Thymus (tissue), 11 donors: Measurements from ENCODE around the gene FTCD. TPM values are rescaled to one million over a fixed set of nuclear protein-coding genes. Genes with fewer than 3 reads are reported as not detected.
A peak's percentile ranks its signal among the peaks of the same experiment; 100 is the strongest.

Source experiments
- DNase-seq, 9 donors: peaks; one replicate each; pipeline ENCODE4 v3.0.0-alpha.2; 2013; ENCODE audit warnings: low spot score in 9 of 9, low read depth in 6 of 9, missing footprints in 1 of 9
- H3K27ac ChIP-seq, 2 donors: one replicate each; pipeline ENCODE4 v1.5.1; 2013; ENCODE audit warnings: control low read depth in 1 of 2, low read depth in 1 of 2, low read length in 1 of 2, mild to moderate bottlenecking in 1 of 2, moderate library complexity in 1 of 2
- H3K27me3 ChIP-seq, 2 donors: one replicate each; pipeline ENCODE4 v1.5.1; 2013; ENCODE audit warnings: low read length in 1 of 2; ENCODE audit not compliant: control insufficient read depth in 2 of 2, insufficient read depth in 1 of 2
- H3K36me3 ChIP-seq, 2 donors: one replicate each; pipeline ENCODE4 v1.5.1; 2013; ENCODE audit warnings: low read length in 1 of 2, mild to moderate bottlenecking in 1 of 2, moderate library complexity in 1 of 2; ENCODE audit not compliant: control insufficient read depth in 2 of 2, insufficient read depth in 2 of 2
- H3K4me1 ChIP-seq, 2 donors: one replicate each; pipeline ENCODE4 v1.5.1; 2013; ENCODE audit warnings: low read length in 2 of 2; ENCODE audit not compliant: control insufficient read depth in 2 of 2, insufficient read depth in 2 of 2
- H3K4me3 ChIP-seq, 2 donors: one replicate each; pipeline ENCODE4 v1.5.1; 2013; ENCODE audit warnings: low read length in 2 of 2, control low read depth in 1 of 2, mild to moderate bottlenecking in 1 of 2
- H3K9me3 ChIP-seq, 2 donors: one replicate each; pipeline ENCODE4 v1.5.1; 2013; ENCODE audit warnings: low read length in 1 of 2, mild to moderate bottlenecking in 1 of 2; ENCODE audit not compliant: control insufficient read depth in 2 of 2, insufficient read depth in 1 of 2
- WGBS: extraction: QIAGEN DNeasy Blood & Tissue Kit; methylation state at CpG from one replicate; pipeline ENCODE4 v1.1.7; 2013; 5-methylcytosine and 5-hydroxymethylcytosine counted together
- polyA plus RNA-seq: library from polyadenylated mRNA; stranded (reverse); fragments of 200-250 nt; gene quantifications from one replicate; pipeline ENCODE4 v1.2.3, GENCODE V29; 2013
- total RNA-seq: library from RNA; stranded (reverse); fragments of 120-200 nt; gene quantifications from one replicate; pipeline ENCODE4 v1.2.4, GENCODE V29; 2013
- donor health status: healthy.

Gene FTCD
- total and polyA plus RNA-seq, 2 donors: 0.09 to 1.6 TPM

GRCh38 chr21:46165098-46165497 is 9.7 kb upstream of the FTCD start:
- H3K4me1 ChIP-seq: no peaks in the 10 kb centered on the region
- H3K27ac ChIP-seq: no peak overlapping the region
- no peak overlapping the region for H3K4me3 ChIP-seq
- H3K36me3 ChIP-seq: peaks cover 0 to 5% of the 10 kb centered on the region in 2 donors
- peaks cover 0 to 17% of the 10 kb centered on the region in 2 donors for H3K27me3 ChIP-seq
- peaks cover 0 to 13% of the 10 kb centered on the region in 2 donors for H3K9me3 ChIP-seq
- no peak for DNase-seq

- no peak for DNase-seq
- Histone ChIP-seq H3K4me1 (no peaks in the 10 kb centered on the region), H3K9me3 (peaks cover 0 to 13% of the 10 kb centered on the region in 2 donors), H3K4me3 (no peak overlapping the region), H3K36me3 (peaks cover 0 to 5% of the 10 kb centered on the region in 2 donors), H3K27me3 (peaks cover 0 to 17% of the 10 kb centered on the region in 2 donors), H3K27ac (no peak overlapping the region)
- 85% methylated on average over 4 of the region's 4 CpGs for WGBS
These were observed 8.0 kb upstream of the FTCD start for GRCh38 chr21:46163380-46163779.

GRCh38 chr21:46161633-46162592 is 6.5 kb upstream of the FTCD start:
- H3K27ac ChIP-seq: no peak overlapping the region
- H3K36me3 ChIP-seq: peaks cover 0 to 5% of the 10 kb centered on the region in 2 donors
- WGBS: 86% methylated on average over 72 of the region's 72 CpGs
- peak overlapping the region in 1 of 2 donors; percentile 3 for H3K4me3 ChIP-seq
- H3K9me3 ChIP-seq: peaks cover 0 to 13% of the 10 kb centered on the region in 2 donors
- H3K4me1 ChIP-seq: no peaks in the 10 kb centered on the region
- DNase-seq: no peak
- peaks cover 0 to 17% of the 10 kb centered on the region in 2 donors for H3K27me3 ChIP-seq

GRCh38 chr21:46160907-46161632 is 5.7 kb upstream of the FTCD start:
- H3K27me3 ChIP-seq: peaks cover 0 to 17% of the 10 kb centered on the region in 2 donors
- peaks cover 0 to 13% of the 10 kb centered on the region in 2 donors for H3K9me3 ChIP-seq
- no peak overlapping the region for H3K27ac ChIP-seq
- H3K4me3 ChIP-seq: peak overlapping the region in 1 of 2 donors; percentile 3
- no peak for DNase-seq
- no peaks in the 10 kb centered on the region for H3K4me1 ChIP-seq
- WGBS: 79% methylated on average over 72 of the region's 72 CpGs
- peaks cover 0 to 5% of the 10 kb centered on the region in 2 donors for H3K36me3 ChIP-seq

GRCh38 chr21:46160657-46160906 is 5.2 kb upstream of the FTCD start:
- DNase-seq: no peak

GRCh38 chr21:46159841-46160656 is 4.7 kb upstream of the FTCD start:
- DNase-seq: no peak
- H3K36me3 ChIP-seq: peaks cover 0 to 5% of the 10 kb centered on the region in 2 donors

More at GRCh38 chr21:46160657-46160906, 5.2 kb upstream of the FTCD start:
- Histone ChIP-seq H3K27ac (no peak overlapping the region), H3K9me3 (peaks cover 0 to 13% of the 10 kb centered on the region in 2 donors), H3K4me3 (no peak overlapping the region), H3K27me3 (peaks cover 0 to 17% of the 10 kb centered on the region in 2 donors), H3K4me1 (no peaks in the 10 kb centered on the region), H3K36me3 (peaks cover 0 to 5% of the 10 kb centered on the region in 2 donors)
- 91% methylated on average over 22 of the region's 22 CpGs for WGBS

GRCh38 chr21:46159390-46159789 is 4.0 kb upstream of the FTCD start:
- H3K9me3 ChIP-seq: peaks cover 0 to 13% of the 10 kb centered on the region in 2 donors
- H3K36me3 ChIP-seq: peaks cover 0 to 5% of the 10 kb centered on the region in 2 donors
- H3K27ac ChIP-seq: no peak overlapping the region
- 96% methylated on average over 12 of the region's 12 CpGs for WGBS
- peaks cover 0 to 17% of the 10 kb centered on the region in 2 donors for H3K27me3 ChIP-seq
- no peak for DNase-seq
- H3K4me3 ChIP-seq: no peak overlapping the region
- H3K4me1 ChIP-seq: no peaks in the 10 kb centered on the region

More at GRCh38 chr21:46159841-46160656, 4.7 kb upstream of the FTCD start:
- no peak overlapping the region for H3K27ac ChIP-seq
- no peaks in the 10 kb centered on the region for H3K4me1 ChIP-seq
- WGBS: 94% methylated on average over 32 of the region's 32 CpGs
- H3K27me3 ChIP-seq: peaks cover 0 to 17% of the 10 kb centered on the region in 2 donors
- peaks cover 0 to 13% of the 10 kb centered on the region in 2 donors for H3K9me3 ChIP-seq
- no peak overlapping the region for H3K4me3 ChIP-seq

GRCh38 chr21:46158666-46159300 is 3.4 kb upstream of the FTCD start:
- peaks cover 0 to 5% of the 10 kb centered on the region in 2 donors for H3K36me3 ChIP-seq
- H3K4me3 ChIP-seq: no peak overlapping the region
- H3K9me3 ChIP-seq: peaks cover 0 to 13% of the 10 kb centered on the region in 2 donors
- H3K27me3 ChIP-seq: peaks cover 0 to 17% of the 10 kb centered on the region in 2 donors
- no peak overlapping the region for H3K27ac ChIP-seq
- no peaks in the 10 kb centered on the region for H3K4me1 ChIP-seq
- DNase-seq: no peak
- 97% methylated on average over 10 of the region's 10 CpGs for WGBS
